SU-DHL-6 (cell line): ENCODE measurements around the gene KIAA0825.

Experiments used
- H2AFZ ChIP-seq: fragments of 200-600 bp; sonication (generic); 2 replicates; pipeline ENCODE4 v1.6.1; 2014; ENCODE audit warnings: low read depth, mild to moderate bottlenecking, moderate library complexity, mixed read lengths, antibody characterized with exemption, low read length; ENCODE audit not compliant: severe bottlenecking
- H3F3A ChIP-seq: fragments of 200-600 bp; shearing (Covaris generic); 2 replicates; pipeline ENCODE4 v1.6.0; 2016; ENCODE audit warnings: antibody characterized with exemption, mild to moderate bottlenecking; ENCODE audit not compliant: insufficient read depth
- H3K27ac ChIP-seq: fragments of 200-600 bp; sonication (generic); 2 replicates; pipeline ENCODE4 v1.5.1; 2016; ENCODE audit warnings: low read depth, mild to moderate bottlenecking, low read length, moderate library complexity, mixed read lengths
- H3K27me3 ChIP-seq: fragments of 200-600 bp; sonication (generic), shearing (Covaris generic); 2 replicates; pipeline ENCODE4 v1.6.0; 2014; ENCODE audit warnings: mild to moderate bottlenecking, low read length
- H3K36me3 ChIP-seq: fragments of 200-600 bp; sonication (generic); 2 replicates; pipeline ENCODE4 v1.6.1; 2014; ENCODE audit warnings: mild to moderate bottlenecking, low read length, mixed read lengths
- H3K4me2 ChIP-seq: fragments of 300-600, 200-600 bp; shearing (Covaris generic), sonication (generic); 2 replicates; pipeline ENCODE4 v1.6.0; 2014; ENCODE audit warnings: low read length, low read depth, mild to moderate bottlenecking; ENCODE audit not compliant: poor library complexity, severe bottlenecking
- H3K4me3 ChIP-seq: fragments of 200-600 bp; sonication (generic); 2 replicates; pipeline ENCODE4 v1.5.1; 2014; ENCODE audit warnings: antibody characterized with exemption, low read length, mild to moderate bottlenecking, mixed read lengths; ENCODE audit not compliant: insufficient read depth, poor library complexity, severe bottlenecking
- H3K79me2 ChIP-seq: fragments of 200-600 bp; sonication (generic); 2 replicates; pipeline ENCODE4 v1.6.1; 2014; ENCODE audit warnings: mild to moderate bottlenecking, low read length, moderate library complexity; ENCODE audit not compliant: insufficient read depth
- H3K9ac ChIP-seq: fragments of 200-600 bp; sonication (generic); 2 replicates; pipeline ENCODE4 v1.7.0; 2014; ENCODE audit warnings: mild to moderate bottlenecking, low read length
- H3K9me2 ChIP-seq: fragments of 200-600 bp; sonication (generic); replicated peaks from 2 replicates; pipeline ENCODE4 v1.6.1; 2014; ENCODE audit warnings: low read length; ENCODE audit not compliant: insufficient read depth
- H3K9me3 ChIP-seq: fragments of 200-600 bp; sonication (generic); 2 replicates; pipeline ENCODE4 v1.6.1; 2014; ENCODE audit warnings: low read length, mixed read lengths; ENCODE audit not compliant: insufficient read depth
- H4K20me1 ChIP-seq: fragments of 200-600 bp; sonication (generic); 2 replicates; pipeline ENCODE4 v1.6.1; 2014; ENCODE audit warnings: low read depth, mild to moderate bottlenecking, antibody characterized with exemption, low read length, moderate library complexity, mixed read lengths
- EZH2phosphoT487 ChIP-seq: fragments of 200-600 bp; sonication (generic), shearing (Covaris generic); conservative IDR thresholded peaks from 2 replicates; pipeline ENCODE4 v1.6.1; 2018; ENCODE audit warnings: mild to moderate bottlenecking, antibody characterized with exemption, low read length, moderate library complexity, mixed read lengths
- TF ChIP-seq, protein P1 (sequence below): fragments of 200-600 bp; sonication (generic); IDR thresholded peaks from one replicate; pipeline ENCODE4 v1.5.1; 2017; ENCODE audit warnings: antibody characterized with exemption, mild to moderate bottlenecking, low read length, moderate library complexity; ENCODE audit not compliant: insufficient read depth, poor library complexity, severe bottlenecking

Gene KIAA0825

DNA sequence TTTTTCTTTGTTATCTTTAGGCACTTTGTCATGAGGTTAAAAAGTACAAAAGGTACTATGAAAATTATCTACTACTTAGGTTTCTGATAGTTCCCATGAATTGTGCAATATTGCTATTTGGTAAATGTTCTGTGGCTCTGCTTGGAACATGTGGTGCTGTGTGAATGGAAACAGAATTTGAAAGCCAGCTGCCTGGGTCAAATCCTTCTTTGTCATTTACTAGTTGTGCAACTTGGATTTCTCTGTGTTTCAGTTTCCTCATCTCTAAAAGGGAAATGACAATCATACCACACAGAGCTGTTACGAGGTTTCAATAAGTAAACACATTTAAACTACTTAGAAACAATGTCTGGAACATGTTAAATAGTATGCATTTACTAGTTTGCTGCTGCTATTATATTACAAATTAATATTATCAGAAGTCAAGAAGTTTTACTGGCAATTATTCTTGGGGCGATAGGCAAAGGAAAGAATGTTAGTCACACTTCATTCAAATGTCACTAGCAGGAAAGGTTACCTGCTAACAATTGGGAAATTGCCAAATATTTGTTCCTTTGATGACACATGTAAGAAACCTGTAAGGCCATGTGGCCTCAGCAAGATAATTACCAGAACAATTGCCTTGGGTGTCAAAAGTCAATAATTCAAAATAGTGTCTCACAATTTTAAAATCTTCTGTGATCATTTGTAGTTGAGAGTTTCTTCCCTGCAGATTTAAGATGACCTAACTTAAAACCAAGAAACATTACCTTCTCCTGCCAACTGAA is 184.8 kb downstream of the KIAA0825 start:
- H3K36me3 ChIP-seq, result no peaks in the 10 kb centered on the region
- H3K27me3 ChIP-seq, result no peaks in the 10 kb centered on the region
- H3K9me2 ChIP-seq, result no peaks in the 10 kb centered on the region
- H3K79me2 ChIP-seq, result no peaks in the 10 kb centered on the region
- H2AFZ ChIP-seq, result no peak overlapping the region
- no peak overlapping the region for H3K4me2 ChIP-seq
- no peak overlapping the region for H3K4me3 ChIP-seq
- H3K9me3 ChIP-seq, result no peaks in the 10 kb centered on the region
- no peak for TF ChIP-seq EZH2phosphoT487
- TF ChIP-seq, protein P1, sequence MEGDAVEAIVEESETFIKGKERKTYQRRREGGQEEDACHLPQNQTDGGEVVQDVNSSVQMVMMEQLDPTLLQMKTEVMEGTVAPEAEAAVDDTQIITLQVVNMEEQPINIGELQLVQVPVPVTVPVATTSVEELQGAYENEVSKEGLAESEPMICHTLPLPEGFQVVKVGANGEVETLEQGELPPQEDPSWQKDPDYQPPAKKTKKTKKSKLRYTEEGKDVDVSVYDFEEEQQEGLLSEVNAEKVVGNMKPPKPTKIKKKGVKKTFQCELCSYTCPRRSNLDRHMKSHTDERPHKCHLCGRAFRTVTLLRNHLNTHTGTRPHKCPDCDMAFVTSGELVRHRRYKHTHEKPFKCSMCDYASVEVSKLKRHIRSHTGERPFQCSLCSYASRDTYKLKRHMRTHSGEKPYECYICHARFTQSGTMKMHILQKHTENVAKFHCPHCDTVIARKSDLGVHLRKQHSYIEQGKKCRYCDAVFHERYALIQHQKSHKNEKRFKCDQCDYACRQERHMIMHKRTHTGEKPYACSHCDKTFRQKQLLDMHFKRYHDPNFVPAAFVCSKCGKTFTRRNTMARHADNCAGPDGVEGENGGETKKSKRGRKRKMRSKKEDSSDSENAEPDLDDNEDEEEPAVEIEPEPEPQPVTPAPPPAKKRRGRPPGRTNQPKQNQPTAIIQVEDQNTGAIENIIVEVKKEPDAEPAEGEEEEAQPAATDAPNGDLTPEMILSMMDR, result no peak
- no peak overlapping the region for H3K9ac ChIP-seq
- H4K20me1 ChIP-seq, result no peaks in the 10 kb centered on the region
- no peaks in the 10 kb centered on the region for H3F3A ChIP-seq
- H3K27ac ChIP-seq, result no peak overlapping the region

DNA sequence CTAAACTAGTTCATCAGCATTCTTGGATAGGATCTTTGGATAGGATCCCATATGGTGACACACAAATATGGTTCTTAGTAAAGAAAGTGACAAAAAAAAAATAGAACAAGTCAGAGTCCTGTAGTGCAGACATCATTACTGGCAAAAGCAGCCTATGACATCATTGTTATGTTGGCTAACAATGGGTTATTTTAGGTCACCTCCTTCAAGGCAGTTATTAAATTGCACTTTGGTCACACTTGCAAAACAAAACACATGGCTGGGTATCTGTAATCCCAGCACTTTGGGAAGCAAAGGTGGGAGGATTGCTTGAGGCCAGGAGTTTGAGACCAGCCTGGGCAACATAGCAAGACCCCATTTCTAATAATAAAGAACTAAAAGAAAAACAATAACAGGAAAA is 185.9 kb downstream of the KIAA0825 start:
- Histone ChIP-seq H4K20me1 (no peaks in the 10 kb centered on the region), H3F3A (no peaks in the 10 kb centered on the region), H3K4me2 (no peak overlapping the region), H3K9me2 (no peaks in the 10 kb centered on the region), H3K27ac (no peak overlapping the region), H3K36me3 (no peaks in the 10 kb centered on the region), H3K79me2 (no peaks in the 10 kb centered on the region), H3K27me3 (no peaks in the 10 kb centered on the region), H2AFZ (no peak overlapping the region), H3K4me3 (no peak overlapping the region), H3K9me3 (no peaks in the 10 kb centered on the region), H3K9ac (no peak overlapping the region)
- TF ChIP-seq EZH2phosphoT487, result no peak
- TF ChIP-seq, protein P1, result no peak

DNA sequence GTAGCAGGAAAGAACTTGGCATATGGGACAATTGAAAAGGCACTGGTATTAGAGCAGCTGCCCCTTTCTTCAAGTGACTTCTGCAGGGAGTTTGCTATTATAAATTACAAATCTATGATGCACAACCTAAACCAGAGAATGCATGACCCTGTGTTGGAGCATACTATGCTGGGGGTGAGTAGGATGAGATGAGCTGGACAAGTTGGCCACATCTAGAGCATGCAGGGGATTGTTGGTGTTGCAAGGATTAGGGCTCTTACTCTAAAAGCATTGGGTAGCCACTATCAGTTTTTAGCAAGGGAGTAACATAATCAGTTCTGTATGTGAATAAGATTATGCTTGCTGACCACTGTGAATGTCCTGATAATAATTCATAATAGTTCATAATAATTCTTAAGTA is 186.7 kb downstream of the KIAA0825 start:
- no peaks in the 10 kb centered on the region for H3K9me2 ChIP-seq
- H3K9ac ChIP-seq, result no peak overlapping the region
- no peak overlapping the region for H3K4me3 ChIP-seq
- H3K79me2 ChIP-seq, result no peaks in the 10 kb centered on the region
- TF ChIP-seq, protein P1, result no peak
- no peak for TF ChIP-seq EZH2phosphoT487
- H2AFZ ChIP-seq, result no peak overlapping the region
- H3K36me3 ChIP-seq, result no peaks in the 10 kb centered on the region
- no peaks in the 10 kb centered on the region for H4K20me1 ChIP-seq
- no peaks in the 10 kb centered on the region for H3K9me3 ChIP-seq
- no peaks in the 10 kb centered on the region for H3K27me3 ChIP-seq
- no peaks in the 10 kb centered on the region for H3F3A ChIP-seq
- H3K27ac ChIP-seq, result no peak overlapping the region
- H3K4me2 ChIP-seq, result no peak overlapping the region
